HG02884 (cell line): ENCODE results near the gene GPI.
"Not testable (repeated sequence)": the region's sequence is repeated elsewhere in the genome, so short reads cannot be mapped to it uniquely, and the experiment has no call there.

Source experiments
- ATAC-seq: cut with Tn5 transposase; IDR thresholded peaks from one replicate; pipeline ENCODE4 v1.9.1; 2021; ENCODE audit warnings: mild to moderate bottlenecking, moderate library complexity; ENCODE audit not compliant: unreplicated experiment

GPI gene

DNA sequence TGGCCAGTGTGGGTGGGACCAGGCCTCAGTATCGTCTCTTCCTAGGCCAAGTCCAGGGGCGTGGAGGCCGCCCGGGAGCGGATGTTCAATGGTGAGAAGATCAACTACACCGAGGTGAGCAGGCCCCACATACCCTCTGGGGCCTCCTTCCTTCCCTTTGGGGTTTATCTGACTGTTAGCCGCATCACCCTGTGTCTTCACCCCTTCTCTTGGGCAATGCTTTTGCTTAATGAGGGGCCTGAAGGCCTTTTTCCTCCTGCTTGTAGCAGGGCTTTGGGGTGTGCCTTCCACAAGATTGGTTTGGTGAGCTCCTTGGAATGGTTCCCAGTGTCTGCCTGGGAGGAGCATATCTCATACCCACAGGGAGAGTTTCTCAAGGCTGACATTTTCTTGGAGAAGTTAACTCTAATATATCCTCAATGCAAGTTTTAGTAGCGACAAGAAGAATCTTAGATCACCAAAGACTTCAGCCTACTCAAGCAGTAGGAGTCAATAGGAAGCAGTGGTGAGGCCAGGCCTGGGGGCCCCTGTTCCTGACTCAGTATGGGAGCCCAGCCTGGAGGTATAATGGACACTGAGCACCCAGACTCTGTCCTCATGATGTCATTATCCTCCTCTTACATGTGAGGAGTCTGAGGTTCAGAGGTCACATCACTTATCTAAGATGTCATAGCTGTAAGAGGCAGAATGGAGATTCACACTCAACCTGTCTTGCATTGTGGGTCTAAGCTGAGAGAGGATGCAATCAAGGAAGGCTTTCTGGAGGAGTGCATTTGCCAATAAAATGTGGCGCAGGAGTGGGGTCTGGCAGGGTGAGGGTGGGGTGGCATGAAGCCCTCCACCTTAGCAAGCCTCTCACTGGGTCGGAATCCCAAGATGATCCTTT lies 2.0 kb downstream of the GPI start:
- ATAC-seq: no peak

DNA sequence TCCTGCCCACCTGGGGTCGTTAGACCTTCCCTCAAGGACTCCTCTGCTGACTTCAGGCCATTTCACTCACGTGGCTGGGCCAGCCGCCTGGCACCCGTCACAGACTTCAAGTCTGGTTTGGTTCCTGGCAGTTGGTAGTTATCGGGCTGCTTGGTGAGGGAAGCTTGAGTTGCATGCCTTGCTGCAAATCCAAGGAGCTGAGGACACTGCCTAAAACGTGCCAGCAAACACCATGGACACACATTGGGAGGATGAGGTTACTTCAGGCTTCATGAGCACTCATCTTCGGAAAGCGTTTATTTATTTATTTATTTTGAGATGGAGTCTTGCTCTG lies 2.6 kb downstream of the GPI start:
- ATAC-seq: no peak

DNA sequence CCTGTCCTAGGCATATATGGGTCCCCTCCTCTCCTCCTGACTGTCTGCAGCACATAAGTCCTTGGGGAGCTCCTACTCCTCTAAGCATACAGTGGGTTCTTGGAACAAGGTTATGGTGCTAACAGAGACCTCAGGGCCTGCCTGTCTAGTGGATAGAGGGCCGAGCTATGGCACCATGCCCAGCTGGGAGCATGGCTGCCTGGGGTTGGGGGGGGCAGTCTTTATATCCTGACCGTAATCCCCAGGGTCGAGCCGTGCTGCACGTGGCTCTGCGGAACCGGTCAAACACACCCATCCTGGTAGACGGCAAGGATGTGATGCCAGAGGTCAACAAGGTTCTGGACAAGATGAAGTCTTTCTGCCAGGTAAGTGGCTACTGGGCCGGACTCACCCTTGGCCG lies 3.3 kb downstream of the GPI start:
- ATAC-seq: no peak

DNA sequence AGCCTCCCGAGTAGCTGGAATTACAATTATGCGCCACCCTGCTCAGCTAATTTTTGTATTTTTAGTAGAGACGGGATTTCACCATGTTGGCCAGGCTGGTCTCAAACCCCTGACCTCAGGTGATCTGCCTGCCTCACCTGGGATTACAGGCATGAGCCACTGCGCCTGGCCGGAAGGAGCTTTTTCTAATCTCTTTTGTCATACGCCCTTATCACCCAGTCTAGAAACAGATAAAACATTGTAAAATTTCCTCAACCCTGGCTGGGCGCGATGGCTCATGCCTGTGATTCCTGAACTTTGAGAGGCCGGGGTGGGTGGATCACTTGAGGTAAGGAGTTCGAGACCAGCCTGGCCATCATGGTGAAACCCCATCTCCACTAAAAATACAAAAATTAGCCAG lies 4.2 kb downstream of the GPI start:
- not testable (repeated sequence) for ATAC-seq

DNA sequence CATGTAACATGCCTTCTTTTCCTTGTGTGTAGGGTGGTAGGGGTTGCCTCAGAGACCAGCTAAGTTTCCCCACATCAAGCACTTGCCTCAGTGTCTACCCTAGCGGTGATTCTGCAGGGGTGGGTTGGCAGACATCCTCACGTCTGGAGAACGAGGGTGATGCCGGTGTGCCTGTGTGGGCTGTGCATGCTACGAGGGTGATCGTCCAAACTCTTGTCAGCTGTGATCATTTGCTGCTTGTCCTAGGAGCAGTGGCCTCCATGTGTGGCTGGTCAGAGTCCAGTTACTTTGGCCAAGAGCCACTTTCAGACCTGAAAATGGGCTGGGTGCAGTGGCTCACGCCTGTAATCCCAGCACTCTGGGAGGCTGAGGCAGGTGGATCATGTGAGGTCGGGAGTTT lies 5.1 kb downstream of the GPI start:
- ATAC-seq: no peak

DNA sequence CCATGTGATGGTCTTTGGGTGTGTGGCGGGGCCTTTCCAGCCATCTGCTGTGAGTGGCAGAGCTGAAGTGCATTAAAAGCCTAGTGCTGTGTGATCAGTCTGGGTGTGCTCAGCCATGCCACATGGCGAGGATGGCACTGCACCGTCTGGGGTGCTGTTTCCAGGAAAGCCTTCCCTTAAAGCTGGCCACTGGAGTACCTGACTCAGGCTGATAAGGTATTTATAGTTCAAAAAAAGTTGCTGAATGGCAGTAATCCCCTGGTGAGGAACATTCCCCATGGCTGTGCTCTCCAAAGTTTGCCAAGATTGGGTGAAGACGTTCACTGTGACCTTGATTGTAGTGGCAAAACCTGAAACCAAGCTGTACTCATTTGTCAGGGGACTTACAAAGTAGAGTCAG lies 6.0 kb downstream of the GPI start:
- ATAC-seq: no peak

DNA sequence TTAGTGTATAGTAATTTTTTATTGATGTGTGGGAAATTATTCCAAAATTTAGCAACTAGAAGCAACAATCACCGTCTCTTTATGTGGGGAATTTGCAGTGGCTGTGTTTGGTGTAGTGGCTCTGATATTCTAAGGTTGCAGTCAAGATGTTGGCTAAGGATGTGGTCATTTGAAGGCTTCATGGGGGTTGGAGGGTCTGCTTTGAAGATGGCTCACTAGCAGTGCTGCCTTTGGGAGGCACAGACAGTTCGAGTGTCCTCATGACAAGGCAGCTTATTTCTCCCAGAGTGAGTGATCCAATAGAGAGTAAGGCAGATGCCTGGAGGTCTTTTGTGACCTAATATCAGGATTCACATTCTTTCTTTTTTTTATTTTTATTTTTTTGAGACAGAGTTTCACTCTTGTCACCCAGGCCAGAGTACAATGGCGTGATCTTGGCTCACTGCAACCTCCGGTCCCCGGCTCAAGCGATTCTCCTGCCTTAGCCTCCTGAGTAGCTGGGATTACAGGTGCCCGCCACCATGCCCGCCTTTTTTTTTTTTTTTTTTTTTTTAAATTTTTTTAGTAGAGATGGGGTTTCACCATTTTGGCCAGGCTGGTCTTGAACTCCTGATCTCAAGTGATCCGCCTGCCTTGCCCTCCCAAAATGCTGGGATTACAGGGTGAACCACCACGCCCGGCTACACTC lies 8.7 kb downstream of the GPI start:
- no peak for ATAC-seq

DNA sequence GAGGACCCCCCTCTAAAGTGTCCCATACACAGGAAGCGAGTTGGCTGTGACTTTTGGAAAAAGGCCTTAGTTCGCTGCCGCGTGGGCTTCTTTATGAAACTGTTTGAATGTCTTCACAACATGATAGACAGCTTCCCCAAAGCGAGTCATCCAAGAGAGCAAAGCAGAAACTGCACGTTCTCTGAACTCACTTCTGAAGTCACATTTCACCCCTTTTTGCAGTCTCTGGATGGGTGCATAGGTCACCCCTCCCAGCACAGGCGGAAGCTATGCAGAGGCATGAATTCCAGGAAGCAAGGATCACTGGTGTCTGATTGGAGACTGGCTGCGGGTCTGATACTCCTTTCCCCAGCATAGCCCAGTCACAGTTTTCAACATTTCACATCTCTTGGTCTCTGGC lies 10.6 kb downstream of the GPI start:
- ATAC-seq: no peak

DNA sequence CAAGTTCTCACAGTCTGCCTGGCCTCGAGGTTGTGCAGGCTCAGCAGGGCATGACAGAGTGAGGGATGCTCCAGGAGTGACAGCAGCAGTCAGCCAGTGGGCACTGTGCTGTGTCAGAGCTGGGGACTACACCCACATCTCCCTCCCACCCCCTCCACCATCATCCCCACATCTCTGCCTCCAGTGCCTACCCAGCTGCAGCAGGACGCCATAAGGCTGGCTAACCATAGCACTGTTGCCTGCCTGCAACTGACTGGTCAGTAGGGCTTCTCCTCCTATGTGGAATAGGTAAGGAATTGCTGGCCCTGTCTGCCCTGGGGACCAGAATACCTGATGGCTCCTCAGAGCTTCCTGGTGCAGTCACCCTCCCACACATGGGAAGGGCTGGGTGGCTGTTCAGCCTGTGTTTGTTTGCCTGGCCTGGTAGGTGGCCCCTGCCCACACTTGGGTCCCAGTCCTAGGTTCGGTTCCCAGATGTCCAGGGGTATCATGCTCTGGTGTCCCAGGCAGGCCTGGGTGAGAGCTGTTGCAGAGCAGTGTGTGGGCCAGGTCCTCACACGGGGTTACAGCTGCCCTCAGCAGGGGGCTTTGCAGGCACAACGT lies 15.7 kb downstream of the GPI start:
- ATAC-seq: no peak

DNA sequence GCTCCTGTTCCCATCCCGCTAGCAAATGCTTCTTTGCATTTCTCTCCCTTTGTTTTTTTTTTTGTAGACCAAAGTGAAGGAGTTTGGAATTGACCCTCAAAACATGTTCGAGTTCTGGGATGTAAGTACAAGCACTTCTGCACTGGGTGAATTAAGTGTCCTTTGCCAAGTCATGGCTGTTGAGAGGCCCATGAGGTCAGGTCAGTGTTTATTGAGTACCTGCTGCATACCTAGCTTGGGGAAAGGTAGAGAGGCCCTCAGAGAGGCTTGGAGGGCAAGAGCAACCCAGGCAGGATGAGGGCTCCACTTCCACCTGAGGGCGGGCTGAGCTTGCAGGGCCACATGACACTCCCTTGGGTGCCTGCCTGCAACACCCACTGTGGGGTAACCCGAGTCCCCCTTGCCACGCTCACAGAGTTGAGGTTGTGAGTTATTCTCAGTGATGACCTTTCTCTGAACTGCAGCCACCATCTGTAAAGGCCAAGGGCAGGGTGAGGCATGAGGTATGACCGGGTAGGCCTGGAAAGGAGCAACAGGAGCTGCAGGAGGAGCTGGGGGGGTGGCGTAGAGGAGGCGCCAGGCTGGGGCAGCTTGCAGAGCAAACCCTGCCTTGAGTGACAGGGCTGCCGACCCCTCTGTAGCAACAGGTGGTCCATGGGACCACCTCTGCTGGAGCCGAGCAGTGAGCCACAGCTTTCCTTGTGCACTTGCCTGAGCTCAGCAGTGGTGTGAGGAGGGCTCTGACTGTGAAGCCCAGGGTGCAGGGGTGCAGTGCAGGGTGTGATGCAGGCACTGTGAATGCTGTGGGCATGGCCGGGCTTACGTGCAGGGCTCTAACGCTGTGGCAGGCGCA lies 16.6 kb downstream of the GPI start:
- no peak for ATAC-seq

DNA sequence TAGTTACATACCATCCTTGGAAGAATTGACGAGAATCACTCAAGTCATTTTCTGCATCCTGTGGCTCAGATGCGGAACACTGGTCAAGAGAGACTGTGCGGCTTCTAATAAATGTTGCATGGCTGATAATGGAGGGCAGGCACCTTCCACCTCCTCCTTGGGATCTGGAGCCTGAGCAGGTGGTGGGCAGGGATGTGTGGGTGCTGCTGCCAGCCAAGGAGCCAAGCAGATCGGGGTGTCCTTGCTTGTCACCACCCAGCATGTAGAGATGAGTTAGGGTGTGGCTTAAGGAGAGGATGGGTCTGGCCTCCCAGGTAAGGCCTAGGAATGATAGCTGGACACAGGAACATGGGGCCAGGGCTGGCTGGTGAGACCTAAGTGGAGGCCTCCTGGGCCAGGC lies 17.5 kb downstream of the GPI start:
- ATAC-seq: no peak

DNA sequence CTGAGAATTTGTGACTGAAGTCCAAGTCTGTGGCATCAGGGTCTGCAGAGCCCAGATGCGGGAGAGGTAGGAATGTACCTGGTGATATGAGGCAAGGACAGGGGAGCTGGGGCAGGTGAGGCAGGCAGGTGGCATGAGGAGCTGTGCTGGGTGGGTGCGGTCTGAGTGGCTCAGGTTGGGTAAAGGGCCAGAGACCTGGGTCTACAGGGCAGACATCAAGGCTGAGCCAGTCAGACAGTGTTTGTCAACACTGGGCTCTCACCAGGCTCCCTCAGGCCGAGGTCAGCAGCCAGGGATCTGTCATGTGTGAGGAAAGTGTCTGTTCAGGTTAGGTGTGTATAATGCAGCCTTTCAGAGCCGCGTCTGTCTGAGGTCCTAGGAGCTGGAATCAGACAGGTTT lies 18.6 kb downstream of the GPI start:
- no peak for ATAC-seq

DNA sequence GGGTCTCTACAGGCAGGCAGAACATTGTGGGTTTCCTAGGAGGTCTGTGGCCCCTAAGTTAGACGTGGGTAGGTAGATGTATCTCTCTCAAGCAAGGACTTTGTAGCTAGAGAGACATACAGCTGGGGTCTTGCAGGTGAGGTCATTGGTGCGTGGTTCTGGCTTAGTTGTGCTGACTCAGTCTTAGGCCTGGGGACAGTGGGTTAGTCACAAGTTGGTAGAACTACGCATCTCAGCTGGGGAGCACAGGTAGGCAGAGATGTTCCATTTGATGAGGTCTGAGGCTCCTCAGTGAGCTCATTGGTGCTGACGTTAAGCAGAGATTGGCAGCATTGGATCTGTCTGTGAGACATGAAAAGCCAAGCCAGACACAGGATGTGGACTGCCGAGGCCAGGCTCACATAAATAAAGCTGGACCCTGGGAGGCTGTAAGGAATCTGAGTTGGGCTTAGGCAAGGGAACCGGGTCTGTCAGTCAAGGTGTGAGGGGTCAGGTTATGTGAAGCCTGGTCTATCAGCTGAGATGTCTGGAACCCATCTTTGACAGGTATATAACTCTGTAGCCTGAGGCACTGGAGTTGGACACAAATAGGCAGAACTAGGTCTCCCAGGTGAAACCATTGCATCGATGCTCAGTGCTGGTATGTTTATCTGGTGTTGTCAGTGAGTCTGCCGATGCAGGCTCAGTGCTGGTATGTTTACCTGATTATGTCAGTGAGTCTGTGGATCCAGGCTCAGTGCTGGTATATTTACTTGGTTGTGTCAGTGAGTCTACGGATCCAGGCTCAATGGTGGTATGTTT lies 21.8 kb downstream of the GPI start:
- ATAC-seq: no peak

DNA sequence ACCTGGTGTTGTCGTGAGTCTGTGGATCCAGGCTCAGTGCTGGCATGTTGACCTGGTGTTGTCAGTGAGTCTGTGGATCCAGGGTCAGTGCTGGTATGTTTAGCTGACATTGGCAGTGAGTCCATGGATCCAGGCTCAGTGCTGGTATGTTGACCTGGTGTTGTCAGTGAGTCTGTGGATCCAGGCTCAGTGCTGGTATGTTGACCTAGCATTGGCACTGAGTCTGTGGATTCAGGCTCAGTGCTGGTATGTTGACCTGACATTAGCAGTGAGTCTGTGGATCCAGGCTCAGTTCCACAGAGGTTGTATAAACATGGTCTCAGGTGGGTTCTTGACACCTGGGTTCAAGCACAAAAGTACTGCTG lies 22.4 kb downstream of the GPI start:
- ATAC-seq: no peak

DNA sequence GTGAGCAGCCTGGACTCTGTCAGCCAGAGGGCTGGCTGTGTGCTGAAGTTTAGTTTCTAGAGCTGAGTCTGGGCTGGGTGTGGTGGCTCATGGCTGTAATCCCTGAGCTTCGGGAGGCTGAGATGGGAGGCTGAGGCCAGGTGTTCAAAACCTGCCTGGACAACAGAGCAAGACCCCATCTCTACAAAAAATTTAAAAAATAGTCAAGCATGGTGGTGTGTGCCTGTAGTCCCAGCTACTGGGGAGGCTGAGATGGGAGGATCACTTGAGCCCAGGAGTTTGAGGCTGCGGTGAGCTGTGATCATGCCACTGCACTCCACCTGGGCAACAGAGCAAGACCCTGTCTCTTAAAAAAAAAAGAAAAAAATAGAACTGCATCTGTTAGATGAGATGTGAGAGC lies 23.7 kb downstream of the GPI start:
- ATAC-seq: not testable (repeated sequence)

DNA sequence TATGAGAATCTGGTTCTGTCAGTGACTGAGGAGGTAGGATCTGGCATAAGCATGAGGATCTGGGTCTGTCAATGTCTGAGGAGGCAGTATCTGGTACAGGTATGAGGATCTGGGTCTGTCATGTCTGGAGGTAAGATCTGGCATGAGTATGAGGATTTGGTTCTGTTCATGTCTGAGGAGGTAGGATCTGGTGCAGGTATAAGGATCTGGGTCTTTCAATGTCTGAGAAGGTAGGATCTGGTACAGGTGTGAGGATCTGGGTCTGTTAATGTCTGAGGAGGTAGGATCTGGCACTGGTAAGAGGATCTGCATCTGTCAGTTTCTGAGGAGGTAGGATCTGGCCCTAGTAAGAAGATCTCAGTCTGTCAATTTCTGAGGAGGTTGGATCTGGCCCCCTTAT lies 26.8 kb downstream of the GPI start:
- ATAC-seq: no peak

DNA sequence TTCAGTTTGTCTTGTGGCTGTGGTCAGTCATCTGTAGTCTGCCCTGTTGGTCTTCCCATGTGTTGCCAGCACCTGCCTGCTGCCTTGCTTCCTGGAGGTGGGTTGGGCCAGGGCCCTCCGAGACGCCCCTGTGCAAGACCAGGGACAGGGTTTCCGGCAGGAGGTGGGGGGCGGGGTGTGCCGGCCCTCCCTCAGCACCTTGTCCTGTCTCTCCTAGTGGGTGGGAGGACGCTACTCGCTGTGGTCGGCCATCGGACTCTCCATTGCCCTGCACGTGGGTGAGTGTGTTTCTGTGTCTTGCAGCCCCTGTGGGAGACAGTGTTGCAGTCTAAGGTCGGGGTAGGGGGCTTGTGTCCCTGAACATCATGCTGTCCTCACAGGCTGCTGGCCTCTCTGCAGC lies 28.0 kb downstream of the GPI start:
- ATAC-seq: no peak

DNA sequence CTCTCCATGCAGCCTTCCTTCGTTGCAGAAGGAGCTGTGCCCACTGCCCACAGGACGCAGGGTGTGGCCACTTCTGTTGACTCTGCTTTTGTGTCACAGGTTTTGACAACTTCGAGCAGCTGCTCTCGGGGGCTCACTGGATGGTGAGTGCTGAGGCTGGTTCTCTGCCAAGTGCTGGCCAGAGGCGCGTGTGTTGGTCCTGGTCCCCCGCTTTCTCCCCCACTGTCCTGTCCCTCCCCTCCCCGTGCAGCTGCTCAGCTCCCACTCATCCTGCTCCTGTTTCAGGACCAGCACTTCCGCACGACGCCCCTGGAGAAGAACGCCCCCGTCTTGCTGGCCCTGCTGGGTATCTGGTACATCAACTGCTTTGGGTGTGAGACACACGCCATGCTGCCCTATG lies 28.6 kb downstream of the GPI start:
- ATAC-seq: no peak

DNA sequence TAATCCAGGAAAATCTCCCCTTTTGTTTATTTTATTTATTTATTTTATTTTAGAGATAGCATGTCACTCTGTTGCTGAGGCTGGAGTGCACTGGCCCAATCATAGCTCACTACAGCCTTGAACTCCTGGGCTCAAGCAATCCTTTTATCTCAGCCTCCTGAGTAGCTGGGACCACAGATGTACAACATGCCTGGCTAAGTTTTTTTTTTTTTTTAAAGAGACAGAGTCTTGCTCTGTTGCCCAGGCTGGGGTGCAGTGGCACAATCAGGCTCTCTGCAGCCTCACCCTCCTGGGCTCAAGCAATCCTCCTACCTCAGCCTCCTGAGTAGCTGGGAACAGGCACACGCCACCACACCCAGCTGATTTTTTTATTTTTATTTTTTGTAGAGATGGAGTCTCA lies 32.9 kb downstream of the GPI start:
- no peak for ATAC-seq

DNA sequence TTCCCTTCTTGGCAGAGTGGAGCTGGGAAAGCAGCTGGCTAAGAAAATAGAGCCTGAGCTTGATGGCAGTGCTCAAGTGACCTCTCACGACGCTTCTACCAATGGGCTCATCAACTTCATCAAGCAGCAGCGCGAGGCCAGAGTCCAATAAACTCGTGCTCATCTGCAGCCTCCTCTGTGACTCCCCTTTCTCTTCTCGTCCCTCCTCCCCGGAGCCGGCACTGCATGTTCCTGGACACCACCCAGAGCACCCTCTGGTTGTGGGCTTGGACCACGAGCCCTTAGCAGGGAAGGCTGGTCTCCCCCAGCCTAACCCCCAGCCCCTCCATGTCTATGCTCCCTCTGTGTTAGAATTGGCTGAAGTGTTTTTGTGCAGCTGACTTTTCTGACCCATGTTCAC lies 34.9 kb downstream of the GPI start:
- ATAC-seq: no peak

DNA sequence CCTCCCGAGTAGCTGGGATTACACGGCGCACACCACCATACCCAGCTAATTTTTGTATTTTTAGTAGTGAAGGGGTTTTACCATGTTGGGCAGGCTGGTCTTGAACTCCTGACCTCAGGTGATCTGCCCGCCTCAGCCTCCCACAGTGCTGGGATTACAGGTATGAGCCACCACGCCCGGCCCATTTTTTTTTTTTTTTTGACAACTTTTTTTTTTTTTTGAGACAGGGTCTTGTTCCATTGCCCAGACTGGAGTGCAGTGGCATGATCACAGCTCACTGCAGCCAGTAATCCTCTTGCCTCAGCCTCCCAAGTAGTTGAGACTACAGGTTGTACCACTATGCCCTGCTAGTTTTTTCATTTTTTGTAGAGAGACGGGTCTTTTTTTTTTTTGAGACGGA lies 35.8 kb downstream of the GPI start:
- not testable (repeated sequence) for ATAC-seq
